MM.1S (cell line): ENCODE measurements around the gene LCMT1.

Experiments used
- CTCF ChIP-seq: fragments of 300-600 bp; sonication (generic); IDR thresholded peaks from 2 replicates; pipeline ENCODE4 v1.5.1; 2016; ENCODE audit warnings: antibody characterized with exemption, low read length, mixed read lengths
- EZH2 ChIP-seq: fragments of 300-600 bp; sonication (generic); optimal IDR thresholded peaks from 2 replicates; pipeline ENCODE3; 2017; ENCODE audit warnings: low read depth, mild to moderate bottlenecking, antibody characterized with exemption, low read length, mixed read lengths
- EZH2phosphoT487 ChIP-seq: fragments of 300-600 bp; sonication (generic); IDR thresholded peaks from 2 replicates; pipeline ENCODE4 v1.6.1; 2018; ENCODE audit warnings: antibody characterized with exemption, low read length

- no peak for TF ChIP-seq CTCF
- TF ChIP-seq EZH2, result no peak
- no peak for TF ChIP-seq EZH2phosphoT487
Measured at GRCh38 chr16:25184771-25185170, 73.2 kb downstream of the LCMT1 start.
